Measurements from ENCODE around the gene CHTF18. TPM values are rescaled to one million over a fixed set of nuclear protein-coding genes. Genes with fewer than 3 reads are reported as not detected.
A peak's percentile ranks its signal among the peaks of the same experiment; 100 is the strongest.

CHTF18 gene
- total and polyA plus RNA-seq, 9 of the 15 experiments (the other 6 are each of a cell fraction or from before 2014, with no cell fraction given) = 2.5 to 123 (median 17.0) TPM

- no peak for TF ChIP-seq PBX2 (CRISPR knock-in tag; IDR thresholded peaks at IDR 0.05; ENCODE audit: low read depth)
- TF ChIP-seq PBX2 (tag; conservative IDR thresholded peaks at IDR 0.05; ENCODE audit: low read depth) = no peak
- peak; percentile 90 for TF ChIP-seq ATF2 (CRISPR knock-in tag; IDR thresholded peaks at IDR 0.05)
- TF ChIP-seq RNF219 (CRISPR knock-in tag; IDR thresholded peaks at IDR 0.05) = no peak
- no peak for TF ChIP-seq SNIP1 (IDR thresholded peaks at IDR 0.05; ENCODE audit: low read depth)
- TF ChIP-seq WHSC1 (IDR thresholded peaks at IDR 0.05; ENCODE audit: low read length) = no peak
- peak; percentile 64 for TF ChIP-seq HNRNPK (IDR thresholded peaks at IDR 0.05; ENCODE audit: low read depth, low read length, poor library complexity, severe bottlenecking)
- peak; percentile 28; the same call in 1 of the 2 replicates for TF ChIP-seq NCOR1 (IDR thresholded peaks at IDR 0.05)
- no peak for TF ChIP-seq ZNF609 (CRISPR knock-in tag; IDR thresholded peaks at IDR 0.05; ENCODE audit: borderline replicate concordance)
- peak; percentile 72 for TF ChIP-seq TBP (optimal IDR thresholded peaks at IDR 0.05; ENCODE audit: low read depth, low read length)
- TF ChIP-seq SRSF9 (IDR thresholded peaks at IDR 0.05; ENCODE audit: borderline replicate concordance, low read depth, low read length) = no peak
- TF ChIP-seq TAF1 (IDR thresholded peaks at IDR 0.05; ENCODE audit: control insufficient read depth, extremely low read depth, insufficient read depth, low read length, severe bottlenecking) = no peak
Observed at GRCh38 chr16:740764-741505, 47.5 kb upstream of the CHTF18 start, which contains the start of gene CIAO3 (continued).
